ENCODE data around the gene FN3KRP. TPM values are rescaled to one million over a fixed set of nuclear protein-coding genes. Genes with fewer than 3 reads are reported as not detected.
A peak's percentile ranks its signal among the peaks of the same experiment; 100 is the strongest.

The FN3KRP gene
- total and polyA plus RNA-seq, 2 of the 13 experiments (the other 11 are each of a cell fraction or from before 2014, with no cell fraction given), result 22.4 to 28.2 TPM

GRCh38 chr17:82737967-82738877 is 21.7 kb downstream of the FN3KRP start (continued):
- TF ChIP-seq, protein P1, sequence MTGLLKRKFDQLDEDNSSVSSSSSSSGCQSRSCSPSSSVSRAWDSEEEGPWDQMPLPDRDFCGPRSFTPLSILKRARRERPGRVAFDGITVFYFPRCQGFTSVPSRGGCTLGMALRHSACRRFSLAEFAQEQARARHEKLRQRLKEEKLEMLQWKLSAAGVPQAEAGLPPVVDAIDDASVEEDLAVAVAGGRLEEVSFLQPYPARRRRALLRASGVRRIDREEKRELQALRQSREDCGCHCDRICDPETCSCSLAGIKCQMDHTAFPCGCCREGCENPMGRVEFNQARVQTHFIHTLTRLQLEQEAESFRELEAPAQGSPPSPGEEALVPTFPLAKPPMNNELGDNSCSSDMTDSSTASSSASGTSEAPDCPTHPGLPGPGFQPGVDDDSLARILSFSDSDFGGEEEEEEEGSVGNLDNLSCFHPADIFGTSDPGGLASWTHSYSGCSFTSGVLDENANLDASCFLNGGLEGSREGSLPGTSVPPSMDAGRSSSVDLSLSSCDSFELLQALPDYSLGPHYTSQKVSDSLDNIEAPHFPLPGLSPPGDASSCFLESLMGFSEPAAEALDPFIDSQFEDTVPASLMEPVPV (CRISPR knock-in tag; IDR thresholded peaks at IDR 0.05), result peak; percentile 100
- TF ChIP-seq ZNF280B (CRISPR knock-in tag; IDR thresholded peaks at IDR 0.05; ENCODE audit: borderline replicate concordance) (peak; percentile 99), ZNF382 (CRISPR knock-in tag; IDR thresholded peaks at IDR 0.05; ENCODE audit: borderline replicate concordance) (no peak), ZNF432 (CRISPR knock-in tag; IDR thresholded peaks at IDR 0.05; ENCODE audit: borderline replicate concordance) (no peak; the same call in 1 of the 2 replicates), ZNF121 (CRISPR knock-in tag; IDR thresholded peaks at IDR 0.05) (peak; percentile 76), PITX1 (CRISPR knock-in tag; IDR thresholded peaks at IDR 0.05) (peak; percentile 97), ZNF570 (CRISPR knock-in tag; IDR thresholded peaks at IDR 0.05; ENCODE audit: borderline replicate concordance) (peak; percentile 98; the same call in 1 of the 2 replicates), ISL2 (CRISPR knock-in tag; IDR thresholded peaks at IDR 0.05) (peak; percentile 89), ZNF451 (CRISPR knock-in tag; IDR thresholded peaks at IDR 0.05) (peak; percentile 100), LRRFIP1 (CRISPR knock-in tag; conservative IDR thresholded peaks at IDR 0.05) (peak; percentile 43)
- TF ChIP-seq, protein P2, sequence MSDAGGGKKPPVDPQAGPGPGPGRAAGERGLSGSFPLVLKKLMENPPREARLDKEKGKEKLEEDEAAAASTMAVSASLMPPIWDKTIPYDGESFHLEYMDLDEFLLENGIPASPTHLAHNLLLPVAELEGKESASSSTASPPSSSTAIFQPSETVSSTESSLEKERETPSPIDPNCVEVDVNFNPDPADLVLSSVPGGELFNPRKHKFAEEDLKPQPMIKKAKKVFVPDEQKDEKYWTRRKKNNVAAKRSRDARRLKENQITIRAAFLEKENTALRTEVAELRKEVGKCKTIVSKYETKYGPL (CRISPR knock-in tag; IDR thresholded peaks at IDR 0.05), result peak; percentile 80; the same call in 1 of the 2 replicates
- TF ChIP-seq, protein P3, sequence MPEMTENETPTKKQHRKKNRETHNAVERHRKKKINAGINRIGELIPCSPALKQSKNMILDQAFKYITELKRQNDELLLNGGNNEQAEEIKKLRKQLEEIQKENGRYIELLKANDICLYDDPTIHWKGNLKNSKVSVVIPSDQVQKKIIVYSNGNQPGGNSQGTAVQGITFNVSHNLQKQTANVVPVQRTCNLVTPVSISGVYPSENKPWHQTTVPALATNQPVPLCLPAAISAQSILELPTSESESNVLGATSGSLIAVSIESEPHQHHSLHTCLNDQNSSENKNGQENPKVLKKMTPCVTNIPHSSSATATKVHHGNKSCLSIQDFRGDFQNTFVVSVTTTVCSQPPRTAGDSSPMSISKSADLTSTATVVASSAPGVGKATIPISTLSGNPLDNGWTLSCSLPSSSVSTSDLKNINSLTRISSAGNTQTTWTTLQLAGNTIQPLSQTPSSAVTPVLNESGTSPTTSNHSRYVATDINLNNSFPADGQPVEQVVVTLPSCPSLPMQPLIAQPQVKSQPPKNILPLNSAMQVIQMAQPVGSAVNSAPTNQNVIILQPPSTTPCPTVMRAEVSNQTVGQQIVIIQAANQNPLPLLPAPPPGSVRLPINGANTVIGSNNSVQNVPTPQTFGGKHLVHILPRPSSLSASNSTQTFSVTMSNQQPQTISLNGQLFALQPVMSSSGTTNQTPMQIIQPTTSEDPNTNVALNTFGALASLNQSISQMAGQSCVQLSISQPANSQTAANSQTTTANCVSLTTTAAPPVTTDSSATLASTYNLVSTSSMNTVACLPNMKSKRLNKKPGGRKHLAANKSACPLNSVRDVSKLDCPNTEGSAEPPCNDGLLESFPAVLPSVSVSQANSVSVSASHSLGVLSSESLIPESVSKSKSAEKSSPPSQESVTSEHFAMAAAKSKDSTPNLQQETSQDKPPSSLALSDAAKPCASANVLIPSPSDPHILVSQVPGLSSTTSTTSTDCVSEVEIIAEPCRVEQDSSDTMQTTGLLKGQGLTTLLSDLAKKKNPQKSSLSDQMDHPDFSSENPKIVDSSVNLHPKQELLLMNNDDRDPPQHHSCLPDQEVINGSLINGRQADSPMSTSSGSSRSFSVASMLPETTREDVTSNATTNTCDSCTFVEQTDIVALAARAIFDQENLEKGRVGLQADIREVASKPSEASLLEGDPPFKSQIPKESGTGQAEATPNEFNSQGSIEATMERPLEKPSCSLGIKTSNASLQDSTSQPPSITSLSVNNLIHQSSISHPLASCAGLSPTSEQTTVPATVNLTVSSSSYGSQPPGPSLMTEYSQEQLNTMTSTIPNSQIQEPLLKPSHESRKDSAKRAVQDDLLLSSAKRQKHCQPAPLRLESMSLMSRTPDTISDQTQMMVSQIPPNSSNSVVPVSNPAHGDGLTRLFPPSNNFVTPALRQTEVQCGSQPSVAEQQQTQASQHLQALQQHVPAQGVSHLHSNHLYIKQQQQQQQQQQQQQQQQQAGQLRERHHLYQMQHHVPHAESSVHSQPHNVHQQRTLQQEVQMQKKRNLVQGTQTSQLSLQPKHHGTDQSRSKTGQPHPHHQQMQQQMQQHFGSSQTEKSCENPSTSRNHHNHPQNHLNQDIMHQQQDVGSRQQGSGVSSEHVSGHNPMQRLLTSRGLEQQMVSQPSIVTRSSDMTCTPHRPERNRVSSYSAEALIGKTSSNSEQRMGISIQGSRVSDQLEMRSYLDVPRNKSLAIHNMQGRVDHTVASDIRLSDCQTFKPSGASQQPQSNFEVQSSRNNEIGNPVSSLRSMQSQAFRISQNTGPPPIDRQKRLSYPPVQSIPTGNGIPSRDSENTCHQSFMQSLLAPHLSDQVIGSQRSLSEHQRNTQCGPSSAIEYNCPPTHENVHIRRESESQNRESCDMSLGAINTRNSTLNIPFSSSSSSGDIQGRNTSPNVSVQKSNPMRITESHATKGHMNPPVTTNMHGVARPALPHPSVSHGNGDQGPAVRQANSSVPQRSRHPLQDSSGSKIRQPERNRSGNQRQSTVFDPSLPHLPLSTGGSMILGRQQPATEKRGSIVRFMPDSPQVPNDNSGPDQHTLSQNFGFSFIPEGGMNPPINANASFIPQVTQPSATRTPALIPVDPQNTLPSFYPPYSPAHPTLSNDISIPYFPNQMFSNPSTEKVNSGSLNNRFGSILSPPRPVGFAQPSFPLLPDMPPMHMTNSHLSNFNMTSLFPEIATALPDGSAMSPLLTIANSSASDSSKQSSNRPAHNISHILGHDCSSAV (CRISPR knock-in tag; IDR thresholded peaks at IDR 0.05; ENCODE audit: borderline replicate concordance), result peak; percentile 97; the same call in 1 of the 2 replicates
